C4-2B (cell line): ENCODE data around the gene FXR2.

Experiments used
- H3K27ac ChIP-seq: fragments of 450-650 bp; 2 replicates; pipeline ENCODE4 v1.5.1; 2017
- CTCF ChIP-seq: fragments of 450-650 bp; conservative IDR thresholded peaks from 2 replicates; pipeline ENCODE4 v1.5.1; 2017; ENCODE audit warnings: mild to moderate bottlenecking
- ZFX ChIP-seq: fragments of 450-650 bp; IDR thresholded peaks from 2 replicates; pipeline ENCODE4 v1.6.1; 2017

FXR2 gene

GRCh38 chr17:7590743-7591142 lies 24.0 kb downstream of the FXR2 start:
- TF ChIP-seq CTCF (no peak), ZFX (no peak)

GRCh38 chr17:7589891-7590691 lies 24.6 kb downstream of the FXR2 start, which contains the start of gene SOX15:
SOX15 (minus strand) TSS chr17:7590094; CDS start chr17:7589676, 418 bp downstream.
- H3K27ac ChIP-seq, result no peak within 1 kb of the TSS

More at GRCh38 chr17:7590743-7591142, 24.0 kb downstream of the FXR2 start:
- no peak overlapping the region for H3K27ac ChIP-seq

GRCh38 chr17:7589204-7589868 lies 25.4 kb downstream of the FXR2 start:
- no peak overlapping the region for H3K27ac ChIP-seq
- no peak for TF ChIP-seq ZFX
- no peak for TF ChIP-seq CTCF

More at GRCh38 chr17:7589891-7590691, 24.6 kb downstream of the FXR2 start, which contains the start of gene SOX15:
- TF ChIP-seq ZFX, result no peak
- no peak for TF ChIP-seq CTCF

- no peak for TF ChIP-seq ZFX
- no peak overlapping the region for H3K27ac ChIP-seq
Measured at GRCh38 chr17:7588553-7589203, 26.0 kb downstream of the FXR2 start.

- H3K27ac ChIP-seq, result no peak overlapping the region
- TF ChIP-seq ZFX, result no peak
- TF ChIP-seq CTCF, result no peak
Measured at GRCh38 chr17:7587420-7588151, 27.1 kb downstream of the FXR2 start.

- no peak; the same call in 1 of the 2 replicates for TF ChIP-seq CTCF
- no peak overlapping the region for H3K27ac ChIP-seq
Measured at GRCh38 chr17:7586673-7587419, 27.9 kb downstream of the FXR2 start.
